Peyer's patch (tissue), 4 donors: ENCODE data around the gene DUSP7.

Experiments
- CTCF ChIP-seq, 6 experiments: fragments of 450-650 bp in 4 of 6; fragments of 200-600 bp in 2 of 6; sonication (generic) in 1 of 6; IDR thresholded peaks; one replicate each; pipeline ENCODE4 v1.5.1; 2017 to 2019; ENCODE audit warnings: antibody characterized with exemption in 6 of 6, mild to moderate bottlenecking in 3 of 6, moderate library complexity in 1 of 6
- POLR2A ChIP-seq, 2 donors: fragments of 450-650 bp; IDR thresholded peaks; one replicate each; pipeline ENCODE4 v1.5.1; 2017; ENCODE audit warnings: antibody characterized with exemption in 2 of 2, mild to moderate bottlenecking in 2 of 2, moderate library complexity in 2 of 2

GRCh38 chr3:52072471-52072870 lies 16.1 kb upstream of the DUSP7 start:
- no peak for TF ChIP-seq POLR2A (IDR thresholded peaks at IDR 0.05)
- TF ChIP-seq CTCF (IDR thresholded peaks at IDR 0.05): no peak
